ENCODE data around the gene ZNF419.

ZNF419 gene

DNA sequence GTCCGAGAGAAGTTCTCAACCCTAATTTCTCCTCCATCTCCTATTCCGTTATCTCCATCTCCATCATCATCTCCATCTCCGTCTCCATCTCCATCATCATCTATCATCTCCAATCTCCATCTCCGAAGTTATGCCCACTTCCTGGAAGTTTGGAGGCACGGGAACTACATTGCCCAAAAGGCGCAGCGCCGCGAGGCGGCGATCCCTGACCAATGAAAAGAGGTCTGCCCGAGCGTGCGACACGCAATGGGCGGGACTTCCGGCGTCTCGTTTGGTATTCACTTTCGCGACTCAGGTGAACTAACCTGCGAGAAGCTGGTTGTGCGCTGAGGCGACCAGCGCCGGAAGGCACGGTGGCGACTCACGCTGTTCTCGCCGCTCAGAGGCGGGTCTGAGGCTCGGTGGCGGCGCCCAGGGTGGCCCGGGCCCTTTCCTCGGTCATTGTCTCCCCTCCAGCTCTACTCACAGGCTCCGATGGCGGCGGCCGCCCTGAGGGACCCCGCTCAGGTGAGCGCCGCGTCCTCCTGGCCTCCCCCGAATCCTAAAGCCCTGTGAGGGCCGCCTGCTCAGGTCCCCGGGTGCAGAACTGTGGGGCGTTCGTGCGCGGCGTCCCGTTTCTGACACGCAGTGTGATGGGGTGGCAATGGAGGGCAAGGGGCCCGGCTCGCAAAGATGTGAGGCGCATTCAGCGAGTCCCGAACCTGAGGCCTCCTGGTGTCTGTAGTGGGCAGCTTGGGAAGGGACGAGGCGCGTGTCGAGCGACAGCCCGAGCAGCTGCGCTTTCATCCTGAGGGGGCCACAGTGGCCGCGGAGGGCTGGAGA, at the start of gene ZNF419:
ZNF419 (plus strand) TSS at position 274 of the 822 bp plus-strand sequence; CDS start at position 475, 201 bp downstream.
- peak; percentile 87 for DNase-seq (ENCODE audit: low read depth)
- peak within 1 kb of the TSS; percentile 95 for H3K4me3 ChIP-seq (ENCODE audit: low read depth, low read length)
- TF ChIP-seq, protein P1, sequence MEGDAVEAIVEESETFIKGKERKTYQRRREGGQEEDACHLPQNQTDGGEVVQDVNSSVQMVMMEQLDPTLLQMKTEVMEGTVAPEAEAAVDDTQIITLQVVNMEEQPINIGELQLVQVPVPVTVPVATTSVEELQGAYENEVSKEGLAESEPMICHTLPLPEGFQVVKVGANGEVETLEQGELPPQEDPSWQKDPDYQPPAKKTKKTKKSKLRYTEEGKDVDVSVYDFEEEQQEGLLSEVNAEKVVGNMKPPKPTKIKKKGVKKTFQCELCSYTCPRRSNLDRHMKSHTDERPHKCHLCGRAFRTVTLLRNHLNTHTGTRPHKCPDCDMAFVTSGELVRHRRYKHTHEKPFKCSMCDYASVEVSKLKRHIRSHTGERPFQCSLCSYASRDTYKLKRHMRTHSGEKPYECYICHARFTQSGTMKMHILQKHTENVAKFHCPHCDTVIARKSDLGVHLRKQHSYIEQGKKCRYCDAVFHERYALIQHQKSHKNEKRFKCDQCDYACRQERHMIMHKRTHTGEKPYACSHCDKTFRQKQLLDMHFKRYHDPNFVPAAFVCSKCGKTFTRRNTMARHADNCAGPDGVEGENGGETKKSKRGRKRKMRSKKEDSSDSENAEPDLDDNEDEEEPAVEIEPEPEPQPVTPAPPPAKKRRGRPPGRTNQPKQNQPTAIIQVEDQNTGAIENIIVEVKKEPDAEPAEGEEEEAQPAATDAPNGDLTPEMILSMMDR (conservative IDR thresholded peaks at IDR 0.05; ENCODE audit: low read depth, low read length): peak; percentile 42

DNA sequence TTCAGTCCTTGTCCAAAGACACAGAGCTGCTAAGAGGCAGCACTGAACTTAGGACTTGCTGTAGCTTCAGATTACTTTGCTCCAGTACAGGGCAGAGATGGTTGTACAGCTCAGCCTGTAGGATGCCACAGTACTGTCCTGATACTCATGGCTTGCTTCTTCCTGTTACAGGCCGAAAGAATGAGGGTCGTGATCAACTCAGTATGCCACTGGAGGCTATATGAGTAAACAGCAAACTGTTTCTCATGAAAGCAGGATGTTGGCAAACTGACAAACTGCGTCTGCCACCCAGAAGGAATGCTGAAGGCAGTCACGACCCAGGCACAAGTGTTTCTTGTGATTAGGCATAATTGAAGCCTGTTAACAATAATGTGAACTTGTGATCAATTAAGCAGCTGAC, 49.6 kb upstream of the ZNF419 start:
- no peak for DNase-seq (ENCODE audit: low read depth)
- TF ChIP-seq, protein P1 (conservative IDR thresholded peaks at IDR 0.05; ENCODE audit: low read depth, low read length): no peak
- H3K4me3 ChIP-seq (ENCODE audit: low read depth, low read length): no peak overlapping the region

DNA sequence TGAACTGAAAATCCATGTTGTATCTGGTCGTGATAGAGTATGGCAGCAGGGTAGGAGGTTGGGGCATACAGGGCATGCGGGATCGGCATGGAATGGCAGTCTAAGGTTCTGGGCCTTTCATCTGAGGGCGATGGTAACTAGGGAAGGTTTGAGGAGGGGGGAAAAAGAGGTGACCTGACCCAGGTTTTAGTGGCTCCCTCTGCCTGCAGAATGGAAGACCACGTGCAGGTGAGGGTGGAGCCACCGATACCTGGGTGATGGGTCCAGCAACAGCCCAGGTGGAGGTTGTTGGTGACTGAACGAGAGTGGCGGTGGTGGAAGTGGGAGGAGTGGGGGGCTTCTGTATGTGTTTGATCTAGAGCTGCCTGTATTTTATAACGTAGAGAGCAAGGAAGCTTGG, 48.6 kb upstream of the ZNF419 start:
- TF ChIP-seq, protein P1 (conservative IDR thresholded peaks at IDR 0.05; ENCODE audit: low read depth, low read length): no peak

DNA sequence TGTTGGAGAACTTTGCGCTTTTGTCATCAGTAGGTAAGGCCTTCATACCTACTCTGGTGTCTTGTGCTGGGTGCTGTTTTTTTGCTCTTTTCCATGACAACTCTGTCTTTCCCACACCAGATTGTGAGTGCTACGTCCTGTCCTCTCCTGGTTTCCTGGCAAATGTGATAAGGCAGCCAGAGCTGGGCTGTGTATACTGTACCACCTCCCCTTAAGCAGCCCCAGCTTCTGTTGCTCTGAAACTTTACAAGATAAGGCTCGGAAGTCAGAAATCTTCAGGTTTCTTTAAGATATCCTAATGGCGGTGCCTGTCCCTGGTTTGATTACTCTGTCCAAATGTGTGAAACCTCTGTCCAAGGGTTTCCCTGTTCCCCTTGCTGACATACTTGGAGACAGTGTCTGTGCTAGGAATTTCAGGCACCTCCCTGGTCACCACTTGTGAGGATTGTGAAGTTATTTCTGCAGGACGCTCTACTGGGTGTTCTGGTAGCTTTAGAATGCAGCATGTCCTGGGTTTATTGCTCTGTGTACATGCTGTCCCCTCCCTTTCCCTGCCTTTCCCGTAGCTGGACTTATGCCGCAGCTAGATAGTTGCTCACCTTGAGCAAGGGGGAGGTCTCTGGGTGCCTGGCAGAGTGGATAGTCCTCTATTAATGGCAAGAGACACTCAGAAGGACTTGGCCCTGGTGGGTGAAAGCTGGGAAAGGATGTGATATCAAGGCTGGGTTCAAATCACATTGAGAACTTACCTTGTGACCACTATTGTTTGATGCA, 45.4 kb upstream of the ZNF419 start:
- no peak for DNase-seq (ENCODE audit: low read depth)
- no peak overlapping the region for H3K4me3 ChIP-seq (ENCODE audit: low read depth, low read length)
- TF ChIP-seq, protein P1 (conservative IDR thresholded peaks at IDR 0.05; ENCODE audit: low read depth, low read length): no peak

More for the DNA sequence above, 48.6 kb upstream of the ZNF419 start:
- no peak overlapping the region for H3K4me3 ChIP-seq (ENCODE audit: low read depth, low read length)
- no peak for DNase-seq (ENCODE audit: low read depth)

DNA sequence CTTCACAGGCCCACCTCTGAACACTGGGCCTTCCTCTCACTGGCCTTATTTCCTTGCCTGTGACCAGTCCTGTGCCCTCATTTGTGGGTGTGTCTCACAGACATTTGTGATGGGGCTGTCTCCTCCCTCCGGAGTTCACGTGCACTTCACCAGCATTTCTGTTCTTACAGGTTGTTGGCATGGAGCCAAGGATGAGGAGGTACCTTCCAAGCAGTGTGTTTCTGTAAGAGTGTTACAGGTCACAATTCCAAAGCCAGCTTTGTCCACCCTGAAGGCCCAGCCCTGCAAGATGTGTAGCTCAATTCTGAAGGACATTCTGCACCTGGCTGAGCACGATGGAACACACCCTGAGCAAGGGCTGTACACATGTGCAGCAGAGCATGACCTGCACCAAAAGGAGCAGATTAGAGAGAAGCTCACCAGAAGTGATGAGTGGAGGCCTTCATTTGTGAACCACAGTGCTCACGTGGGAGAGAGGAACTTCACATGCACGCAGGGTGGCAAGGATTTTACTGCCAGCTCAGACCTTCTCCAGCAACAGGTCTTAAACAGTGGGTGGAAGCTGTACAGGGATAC, 44.3 kb upstream of the ZNF419 start:
- no peak for DNase-seq (ENCODE audit: low read depth)
- TF ChIP-seq, protein P1 (conservative IDR thresholded peaks at IDR 0.05; ENCODE audit: low read depth, low read length): no peak
- H3K4me3 ChIP-seq (ENCODE audit: low read depth, low read length): no peak overlapping the region

DNA sequence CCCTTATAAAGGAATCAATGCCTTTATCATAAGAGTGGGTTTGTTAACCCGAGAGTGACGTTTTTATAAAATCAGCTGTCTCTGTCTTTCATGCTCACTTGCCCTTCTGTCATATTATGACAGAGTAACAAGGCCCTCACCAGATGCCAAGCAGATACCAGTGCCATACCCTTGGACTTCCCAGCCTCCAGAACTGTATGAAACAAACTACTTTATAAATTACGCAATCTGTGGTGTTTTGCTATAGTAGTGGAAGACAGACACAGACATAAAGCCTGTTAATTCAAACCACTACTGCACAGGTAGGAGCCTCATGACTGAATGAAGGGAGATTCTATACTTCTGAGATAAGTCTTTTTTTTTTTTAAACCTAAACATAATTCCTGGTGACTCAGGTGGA, 35.2 kb upstream of the ZNF419 start:
- TF ChIP-seq, protein P1 (conservative IDR thresholded peaks at IDR 0.05; ENCODE audit: low read depth, low read length): no peak
- DNase-seq (ENCODE audit: low read depth): no peak
- no peak overlapping the region for H3K4me3 ChIP-seq (ENCODE audit: low read depth, low read length)
